Activated T-cell treated with anti-CD3 and anti-CD28 coated beads for 1 hour (primary cell): ENCODE measurements around the gene HLA-F.

Source experiments
- DNase-seq: peaks from one replicate; pipeline ENCODE4 v3.0.0-alpha.2; 2020; ENCODE audit warnings: low read depth

The HLA-F gene

DNA sequence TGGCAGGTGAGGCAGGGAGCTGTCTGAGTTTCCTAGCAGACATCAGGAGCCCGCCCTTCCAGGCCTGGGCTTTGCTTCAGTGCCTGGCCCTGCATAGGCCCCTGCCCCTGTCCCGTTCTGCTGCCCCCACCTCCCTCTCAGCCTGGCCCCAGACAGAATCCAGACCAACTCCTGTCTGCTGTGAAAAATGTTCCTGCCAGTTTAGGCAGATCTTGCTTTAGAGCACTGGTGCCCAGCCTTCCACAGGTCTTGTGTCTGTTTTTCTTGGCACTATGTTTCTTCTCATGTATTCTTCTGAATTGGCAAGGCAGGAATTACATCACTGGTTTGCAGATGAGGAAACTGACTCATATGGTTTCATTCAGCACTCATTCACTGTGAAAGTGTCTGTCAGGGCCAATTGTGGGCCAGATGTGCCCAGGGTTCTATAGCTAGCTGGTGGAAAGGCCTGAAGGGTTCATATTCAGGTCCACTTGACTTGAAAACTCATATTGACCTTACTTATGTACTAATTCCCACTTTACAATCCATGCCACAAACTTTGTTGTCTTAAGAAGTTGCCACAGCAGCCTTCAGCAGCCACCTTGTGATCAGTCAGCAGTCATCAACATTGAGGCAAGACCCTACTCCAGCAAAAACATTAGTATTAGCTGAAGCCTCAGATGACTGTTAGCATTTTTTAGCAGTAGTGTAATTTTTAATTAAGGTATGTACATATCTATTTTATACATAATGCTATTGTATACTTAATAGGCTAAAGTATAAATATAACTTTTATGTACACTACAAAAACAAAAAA, 40.5 kb downstream of the HLA-F start:
- DNase-seq = no peak

DNA sequence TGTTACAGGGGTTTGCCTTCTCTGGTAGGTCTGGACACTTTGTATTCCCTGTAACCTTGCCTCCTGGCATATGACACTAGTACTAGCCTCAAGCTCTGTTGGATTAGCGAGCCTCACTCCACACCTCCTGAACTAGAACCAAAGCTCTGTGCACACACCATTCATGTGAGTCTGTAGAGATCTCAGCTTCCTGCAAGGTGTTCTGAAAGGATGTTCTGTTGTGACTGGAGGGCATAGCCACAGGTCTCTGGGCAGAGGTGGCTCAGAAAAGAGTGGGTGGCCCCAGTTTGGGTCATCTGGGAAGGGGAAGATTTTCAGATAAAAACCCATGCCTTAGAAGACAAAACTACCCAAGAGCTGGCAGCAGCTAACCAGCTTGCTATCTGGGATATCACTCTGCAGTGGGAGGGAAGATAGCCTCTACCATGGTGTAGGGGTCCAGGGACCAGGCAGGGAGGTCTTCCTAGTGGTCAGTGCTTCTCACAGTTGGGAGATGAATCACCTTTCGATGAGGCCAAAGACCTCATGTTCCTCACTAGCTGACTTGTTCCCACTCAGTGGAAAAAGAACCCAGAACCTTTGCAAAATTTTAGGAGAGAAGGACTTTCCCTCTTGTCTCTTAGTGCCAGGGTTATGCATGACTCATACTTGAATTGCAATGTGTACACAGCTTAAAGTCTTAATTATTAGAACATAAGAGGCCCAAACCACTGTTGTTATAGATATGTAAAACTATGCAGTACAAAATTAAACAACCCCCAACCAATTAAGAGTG, 41.4 kb downstream of the HLA-F start:
- DNase-seq = no peak

DNA sequence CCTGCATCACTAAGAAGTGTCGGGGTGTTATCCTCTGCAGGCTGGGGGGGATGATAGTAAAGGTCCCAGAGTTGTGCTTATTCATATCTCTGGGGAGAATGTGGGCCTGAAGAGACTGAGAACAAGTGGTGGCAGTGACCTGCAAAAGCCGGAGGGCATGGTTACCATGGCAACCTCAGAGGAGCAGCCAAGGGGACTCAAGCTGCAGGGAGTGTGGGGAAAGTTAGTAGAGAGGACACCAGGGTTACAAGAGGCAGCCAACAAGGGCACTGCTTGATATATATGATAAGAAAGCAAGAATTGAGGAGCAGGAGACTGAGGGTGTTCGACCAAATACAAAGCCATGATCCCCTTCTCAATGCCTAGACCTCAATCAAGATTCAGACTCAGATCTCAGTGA, 46.1 kb downstream of the HLA-F start:
- DNase-seq = no peak

DNA sequence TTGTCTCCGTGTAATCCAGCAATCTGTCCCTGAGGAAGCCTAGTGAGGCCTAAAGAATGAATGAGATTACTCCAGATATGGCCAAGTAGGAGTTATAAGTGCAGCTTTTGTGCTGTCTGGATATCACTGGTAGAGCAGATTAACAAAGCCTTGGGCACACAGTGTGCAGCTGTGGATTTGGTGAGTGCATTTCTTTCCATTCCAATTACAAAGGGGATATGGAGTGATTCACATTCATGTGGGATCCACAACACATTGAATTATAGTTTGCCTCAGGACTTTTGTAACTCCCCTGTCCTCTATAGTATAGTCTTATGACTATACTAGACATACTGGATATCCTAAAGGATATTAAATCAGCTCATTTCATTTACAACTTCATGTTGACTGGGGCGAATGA, 47.1 kb downstream of the HLA-F start:
- no peak for DNase-seq

DNA sequence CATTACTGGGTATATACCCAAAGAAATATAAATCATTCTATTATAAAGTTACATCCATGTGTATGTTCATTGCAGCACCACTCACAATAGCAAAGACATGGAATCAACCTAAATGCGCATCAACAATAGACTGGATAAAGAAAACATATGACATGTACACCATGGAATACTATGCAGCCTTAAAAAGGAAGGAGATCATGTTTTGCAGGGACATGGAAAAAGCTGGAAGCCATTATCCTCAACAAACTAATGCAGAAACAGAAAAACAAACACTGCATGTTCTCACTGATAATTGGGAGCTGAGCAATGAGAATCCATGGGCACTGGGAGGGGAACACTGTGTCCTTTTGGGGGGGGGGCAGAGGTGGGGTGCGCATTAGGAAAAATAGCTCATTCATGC, 53.5 kb downstream of the HLA-F start:
- DNase-seq = no peak
